ENCODE data around the gene AGPAT4. TPM values are rescaled to one million over a fixed set of nuclear protein-coding genes. Genes with fewer than 3 reads are reported as not detected.

Gene AGPAT4
- total and polyA plus RNA-seq, 4 donors, result 3.7 to 32.8 (median 9.7) TPM

DNA sequence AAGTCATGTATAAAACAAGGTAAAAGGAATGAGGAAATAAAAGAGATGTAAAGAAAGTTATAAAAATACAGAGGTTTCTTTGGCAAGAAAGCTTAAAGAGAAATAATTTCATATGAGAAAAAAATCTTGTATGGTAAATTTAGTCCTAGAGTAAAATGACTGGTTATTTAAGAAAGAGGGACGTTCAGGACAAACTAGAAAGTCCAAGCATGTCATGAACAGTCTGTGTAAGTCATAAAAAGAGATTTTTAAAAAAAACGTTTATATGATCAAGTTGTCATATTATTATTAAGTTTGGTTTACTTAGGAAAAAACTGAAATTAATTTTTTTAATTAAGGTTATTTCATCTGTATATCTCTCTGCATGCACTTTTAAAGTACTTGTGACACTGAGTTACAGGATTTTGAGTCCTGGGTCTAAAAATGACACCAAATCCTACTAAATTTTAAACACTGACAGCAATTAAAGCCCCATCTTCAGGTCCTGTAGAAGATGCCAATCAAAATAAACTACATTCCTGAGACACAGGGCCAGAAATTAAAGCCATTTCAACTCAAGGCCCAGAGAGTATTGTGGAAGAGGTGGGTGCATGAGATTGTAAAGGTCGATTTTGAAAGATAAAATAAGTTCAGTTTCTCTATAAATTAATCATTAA lies 62.4 kb downstream of the AGPAT4 start:
- no peak for ATAC-seq (ENCODE audit: insufficient read depth, low FRiP score)
- Histone ChIP-seq H3K4me1 (ENCODE audit: control insufficient read depth in 5 of 5, insufficient read depth in 5 of 5, low read length in 5 of 5) (no peaks in the 10 kb centered on the region), H3K4me3 (no peak overlapping the region), H3K36me3 (ENCODE audit: control insufficient read depth in 4 of 4, insufficient read depth in 4 of 4, low read length in 4 of 4) (peaks cover 0 to 9% (median 1%) of the 10 kb centered on the region in 4 donors), H3K9ac (ENCODE audit: insufficient read depth in 1 of 2, low read length in 2 of 2) (no peak overlapping the region), H3K27me3 (ENCODE audit: control insufficient read depth in 3 of 3, insufficient read depth in 3 of 3, low read length in 2 of 3) (no peaks in the 10 kb centered on the region), H3K27ac (ENCODE audit: low read depth in 1 of 2, low read length in 1 of 2) (no peak overlapping the region), H3K9me3 (ENCODE audit: control insufficient read depth in 4 of 4, insufficient read depth in 3 of 4, low read length in 3 of 4) (peaks cover 0 to 2% (median 0%) of the 10 kb centered on the region in 4 donors)
- WGBS, 2 donors, result 88 to 90% methylated on average over 3 of the region's 3 CpGs
- DNase-seq, result no peak
- TF ChIP-seq, protein P1, sequence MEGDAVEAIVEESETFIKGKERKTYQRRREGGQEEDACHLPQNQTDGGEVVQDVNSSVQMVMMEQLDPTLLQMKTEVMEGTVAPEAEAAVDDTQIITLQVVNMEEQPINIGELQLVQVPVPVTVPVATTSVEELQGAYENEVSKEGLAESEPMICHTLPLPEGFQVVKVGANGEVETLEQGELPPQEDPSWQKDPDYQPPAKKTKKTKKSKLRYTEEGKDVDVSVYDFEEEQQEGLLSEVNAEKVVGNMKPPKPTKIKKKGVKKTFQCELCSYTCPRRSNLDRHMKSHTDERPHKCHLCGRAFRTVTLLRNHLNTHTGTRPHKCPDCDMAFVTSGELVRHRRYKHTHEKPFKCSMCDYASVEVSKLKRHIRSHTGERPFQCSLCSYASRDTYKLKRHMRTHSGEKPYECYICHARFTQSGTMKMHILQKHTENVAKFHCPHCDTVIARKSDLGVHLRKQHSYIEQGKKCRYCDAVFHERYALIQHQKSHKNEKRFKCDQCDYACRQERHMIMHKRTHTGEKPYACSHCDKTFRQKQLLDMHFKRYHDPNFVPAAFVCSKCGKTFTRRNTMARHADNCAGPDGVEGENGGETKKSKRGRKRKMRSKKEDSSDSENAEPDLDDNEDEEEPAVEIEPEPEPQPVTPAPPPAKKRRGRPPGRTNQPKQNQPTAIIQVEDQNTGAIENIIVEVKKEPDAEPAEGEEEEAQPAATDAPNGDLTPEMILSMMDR (IDR thresholded peaks at IDR 0.05; ENCODE audit: control extremely low read depth, extremely low read depth), result no peak

DNA sequence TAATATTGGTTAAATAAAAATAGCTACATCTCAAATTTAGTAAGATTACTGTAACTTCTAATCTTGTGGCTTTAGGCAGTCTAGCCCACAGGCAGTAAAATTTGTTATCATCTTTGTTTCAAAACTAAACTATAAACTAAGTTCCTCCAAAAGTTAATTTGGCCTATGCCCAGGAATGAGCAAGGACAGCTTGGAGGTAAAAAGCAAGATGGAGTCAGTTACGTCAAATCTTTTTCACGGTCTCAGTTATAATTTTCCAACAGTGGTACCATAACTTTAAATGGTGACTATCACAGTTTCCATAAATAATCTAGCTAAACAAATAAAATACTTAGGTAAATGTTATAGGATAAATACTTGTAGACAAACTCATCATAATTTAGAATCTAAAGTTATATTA lies 63.0 kb downstream of the AGPAT4 start:
- Histone ChIP-seq H3K9ac (ENCODE audit: insufficient read depth in 1 of 2, low read length in 2 of 2) (no peak overlapping the region), H3K36me3 (ENCODE audit: control insufficient read depth in 4 of 4, insufficient read depth in 4 of 4, low read length in 4 of 4) (peaks cover 0 to 6% (median 0%) of the 10 kb centered on the region in 4 donors), H3K9me3 (ENCODE audit: control insufficient read depth in 4 of 4, insufficient read depth in 3 of 4, low read length in 3 of 4) (peaks cover 0 to 2% (median 0%) of the 10 kb centered on the region in 4 donors), H3K4me3 (no peak overlapping the region), H3K4me1 (ENCODE audit: control insufficient read depth in 5 of 5, insufficient read depth in 5 of 5, low read length in 5 of 5) (no peaks in the 10 kb centered on the region), H3K27me3 (ENCODE audit: control insufficient read depth in 3 of 3, insufficient read depth in 3 of 3, low read length in 2 of 3) (no peaks in the 10 kb centered on the region), H3K27ac (ENCODE audit: low read depth in 1 of 2, low read length in 1 of 2) (no peak overlapping the region)
- ATAC-seq (ENCODE audit: insufficient read depth, low FRiP score) (no peak), DNase-seq (no peak)
- TF ChIP-seq, protein P1 (IDR thresholded peaks at IDR 0.05; ENCODE audit: control extremely low read depth, extremely low read depth), result no peak
- WGBS, 2 donors, result 93 to 98% methylated on average over 2 of the region's 2 CpGs

DNA sequence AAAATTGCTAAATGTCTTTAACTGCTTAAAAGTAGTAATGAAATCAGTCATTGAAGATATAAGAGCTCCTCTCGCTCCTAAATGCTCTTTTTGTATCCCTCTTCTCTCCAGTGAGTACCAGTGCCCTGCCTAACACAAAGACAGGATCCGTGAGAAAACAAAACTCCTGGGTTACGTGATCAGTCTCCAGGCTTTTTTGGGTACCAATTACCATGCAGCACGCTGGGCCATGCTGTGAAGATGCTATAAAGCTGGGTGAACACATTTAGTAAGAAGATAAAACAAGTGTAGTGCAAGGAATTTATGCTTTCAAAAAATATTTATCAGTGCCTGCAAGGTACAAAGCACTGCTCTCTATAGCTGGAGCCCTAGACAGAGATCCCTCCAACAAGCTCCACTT lies 66.7 kb downstream of the AGPAT4 start:
- TF ChIP-seq, protein P1 (IDR thresholded peaks at IDR 0.05; ENCODE audit: control extremely low read depth, extremely low read depth), result no peak
- H3K36me3 ChIP-seq (ENCODE audit: control insufficient read depth in 4 of 4, insufficient read depth in 4 of 4, low read length in 4 of 4), result no peaks in the 10 kb centered on the region
- no peaks in the 10 kb centered on the region for H3K27me3 ChIP-seq (ENCODE audit: control insufficient read depth in 3 of 3, insufficient read depth in 3 of 3, low read length in 2 of 3)
- no peaks in the 10 kb centered on the region for H3K9me3 ChIP-seq (ENCODE audit: control insufficient read depth in 4 of 4, insufficient read depth in 3 of 4, low read length in 3 of 4)
- H3K27ac ChIP-seq (ENCODE audit: low read depth in 1 of 2, low read length in 1 of 2), result no peak overlapping the region
- H3K4me1 ChIP-seq (ENCODE audit: control insufficient read depth in 5 of 5, insufficient read depth in 5 of 5, low read length in 5 of 5), result peaks cover 0 to 5% (median 0%) of the 10 kb centered on the region in 5 donors
- no peak overlapping the region for H3K9ac ChIP-seq (ENCODE audit: insufficient read depth in 1 of 2, low read length in 2 of 2)
- DNase-seq, result no peak
- ATAC-seq (ENCODE audit: insufficient read depth, low FRiP score), result no peak
- WGBS, 2 donors, result 96% methylated on average over 4 of the region's 4 CpGs
- H3K4me3 ChIP-seq, result no peak overlapping the region

All from lung (tissue), 12 donors.